Stimulated activated CD4-positive, alpha-beta T cell treated with anti-CD3 and anti-CD28 coated beads, TNF-alpha, amount 100 ng/mL, for 1 hour (primary cell): ENCODE measurements around the gene ADCY1.
"Not testable (repeated sequence)": the region's sequence is repeated elsewhere in the genome, so short reads cannot be mapped to it uniquely, and the experiment has no call there.

Source experiments
- DNase-seq, 3 donors: peaks; one replicate each; pipeline ENCODE4 v3.0.0-alpha.2; 2020; ENCODE audit warnings: low read depth in 3 of 3, low spot score in 1 of 3

ADCY1 gene

GRCh38 chr7:45709168-45710042 lies 135.2 kb downstream of the ADCY1 start:
- DNase-seq, result no peak

GRCh38 chr7:45710271-45711160 lies 136.3 kb downstream of the ADCY1 start:
- no peak for DNase-seq

GRCh38 chr7:45711161-45711490 lies 137.0 kb downstream of the ADCY1 start:
- DNase-seq, result no peak

GRCh38 chr7:45712057-45712689 lies 138.0 kb downstream of the ADCY1 start:
- DNase-seq, result no peak

- DNase-seq, result no peak
These were observed 138.9 kb downstream of the ADCY1 start for GRCh38 chr7:45712872-45713668.

- no peak for DNase-seq
These were observed 139.7 kb downstream of the ADCY1 start for GRCh38 chr7:45713669-45714520.

- no peak for DNase-seq
These were observed 140.3 kb downstream of the ADCY1 start for GRCh38 chr7:45714521-45714820.

GRCh38 chr7:45715471-45716352 lies 141.5 kb downstream of the ADCY1 start:
- no peak for DNase-seq

- DNase-seq, result no peak
These were observed 142.4 kb downstream of the ADCY1 start for GRCh38 chr7:45716380-45717203.

- no peak for DNase-seq
These were observed 143.5 kb downstream of the ADCY1 start for GRCh38 chr7:45717537-45718235.

- no peak for DNase-seq
These were observed 144.5 kb downstream of the ADCY1 start for GRCh38 chr7:45718464-45719330.

GRCh38 chr7:45720989-45721388 lies 146.8 kb downstream of the ADCY1 start:
- DNase-seq, result no peak

GRCh38 chr7:45721686-45722598 lies 147.8 kb downstream of the ADCY1 start:
- no peak for DNase-seq

GRCh38 chr7:45725231-45725630 lies 151.1 kb downstream of the ADCY1 start:
- DNase-seq, result not testable (repeated sequence)

GRCh38 chr7:45726883-45727282 lies 152.7 kb downstream of the ADCY1 start:
- no peak for DNase-seq
